Brain microvascular endothelial cell (primary cell): Measurements from ENCODE around the gene RERE.
"Not testable (repeated sequence)": the region's sequence is repeated elsewhere in the genome, so short reads cannot be mapped to it uniquely, and the experiment has no call there.

Experiments
- DNase-seq: peaks from one replicate; pipeline ENCODE4 v3.0.0-alpha.2; 2020
- H3K27ac ChIP-seq: fragments of 250-450 bp; sonication (Bioruptor Pico); 2 replicates; pipeline ENCODE4 v1.5.1; 2020; ENCODE audit warnings: mild to moderate bottlenecking, moderate library complexity
- H3K27me3 ChIP-seq: fragments of 250-450 bp; sonication (Bioruptor Pico); replicated peaks from 2 replicates; pipeline ENCODE4 v1.5.1; 2020; ENCODE audit warnings: mild to moderate bottlenecking
- H3K36me3 ChIP-seq: fragments of 250-450 bp; sonication (Bioruptor Pico); replicated peaks from 2 replicates; pipeline ENCODE4 v1.5.1; 2020; ENCODE audit warnings: mild to moderate bottlenecking
- H3K4me3 ChIP-seq: 2 replicates; pipeline ENCODE4 v1.5.1; 2011; ENCODE audit warnings: low read depth, mild to moderate bottlenecking, control low read depth, low read length, moderate library complexity
- in situ Hi-C: cut with HindIII; loops from 2 replicates; pipeline ENCODE4 v1.10.0; 2017; ENCODE audit warnings: low sequenced_read_pairs, low pct_ligation_motif_present
- TF ChIP-seq, protein P1 (sequence below): IDR thresholded peaks from 2 replicates; pipeline ENCODE4 v1.5.1; 2011; ENCODE audit warnings: low read depth, mild to moderate bottlenecking, moderate library complexity, low read length, control low read depth, inconsistent platforms; ENCODE audit errors: missing control alignments

The RERE gene

DNA sequence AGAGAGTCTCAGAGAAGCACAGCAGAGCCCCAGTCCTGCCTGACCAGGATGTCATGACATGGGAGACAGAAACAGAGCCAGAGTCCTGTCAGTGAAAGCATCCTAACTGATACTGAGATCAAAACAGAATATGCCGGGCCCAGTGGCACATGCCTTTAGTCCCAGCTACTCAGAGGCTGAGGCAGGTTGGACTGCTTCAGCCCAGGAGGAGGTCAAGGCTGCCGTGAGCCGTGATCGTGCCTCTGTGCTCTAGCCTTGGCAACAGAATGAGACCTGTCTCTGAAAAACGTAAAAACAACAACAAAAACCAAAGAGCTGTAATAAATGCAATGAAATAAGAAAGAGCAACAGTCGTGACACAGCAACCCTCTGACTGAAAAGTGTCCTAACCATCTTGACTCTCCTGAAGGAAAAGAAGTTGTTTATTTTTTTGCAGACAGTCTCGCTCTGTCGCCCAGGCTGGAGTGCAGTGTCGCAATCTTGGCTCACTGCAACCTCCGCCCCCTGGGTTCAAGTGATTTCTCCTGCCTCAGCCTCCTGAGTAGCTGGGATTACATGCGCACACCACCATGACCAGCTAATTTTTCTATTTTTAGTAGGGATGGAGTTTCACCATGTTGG lies 310.3 kb downstream of the RERE start:
- in situ Hi-C loops = no loop called here
- no peak overlapping the region for H3K27ac ChIP-seq
- DNase-seq = no peak
- TF ChIP-seq, protein P1, sequence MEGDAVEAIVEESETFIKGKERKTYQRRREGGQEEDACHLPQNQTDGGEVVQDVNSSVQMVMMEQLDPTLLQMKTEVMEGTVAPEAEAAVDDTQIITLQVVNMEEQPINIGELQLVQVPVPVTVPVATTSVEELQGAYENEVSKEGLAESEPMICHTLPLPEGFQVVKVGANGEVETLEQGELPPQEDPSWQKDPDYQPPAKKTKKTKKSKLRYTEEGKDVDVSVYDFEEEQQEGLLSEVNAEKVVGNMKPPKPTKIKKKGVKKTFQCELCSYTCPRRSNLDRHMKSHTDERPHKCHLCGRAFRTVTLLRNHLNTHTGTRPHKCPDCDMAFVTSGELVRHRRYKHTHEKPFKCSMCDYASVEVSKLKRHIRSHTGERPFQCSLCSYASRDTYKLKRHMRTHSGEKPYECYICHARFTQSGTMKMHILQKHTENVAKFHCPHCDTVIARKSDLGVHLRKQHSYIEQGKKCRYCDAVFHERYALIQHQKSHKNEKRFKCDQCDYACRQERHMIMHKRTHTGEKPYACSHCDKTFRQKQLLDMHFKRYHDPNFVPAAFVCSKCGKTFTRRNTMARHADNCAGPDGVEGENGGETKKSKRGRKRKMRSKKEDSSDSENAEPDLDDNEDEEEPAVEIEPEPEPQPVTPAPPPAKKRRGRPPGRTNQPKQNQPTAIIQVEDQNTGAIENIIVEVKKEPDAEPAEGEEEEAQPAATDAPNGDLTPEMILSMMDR = no peak
- no peaks in the 10 kb centered on the region for H3K36me3 ChIP-seq
- H3K27me3 ChIP-seq = no peaks in the 10 kb centered on the region
- no peak overlapping the region for H3K4me3 ChIP-seq

DNA sequence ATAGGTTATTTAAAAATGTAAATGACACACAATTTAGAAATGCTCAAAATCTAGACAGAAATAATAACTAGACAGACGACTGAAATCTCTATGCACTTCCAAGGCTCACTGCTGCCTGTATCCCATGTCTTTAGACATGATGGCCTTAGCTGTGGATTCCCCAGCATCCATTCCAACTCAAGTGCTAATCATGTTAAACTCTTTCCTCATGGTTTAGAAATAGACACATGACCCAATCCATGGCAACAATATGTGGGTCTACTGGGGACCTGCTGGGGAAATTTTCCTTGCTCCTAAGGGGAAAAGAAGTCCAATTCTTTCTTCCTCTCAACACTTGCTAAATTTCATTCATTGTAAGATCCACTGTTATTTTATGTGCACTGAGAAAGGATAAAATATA lies 311.0 kb downstream of the RERE start:
- DNase-seq = no peak
- Histone ChIP-seq H3K27ac (no peak overlapping the region), H3K4me3 (no peak overlapping the region), H3K36me3 (no peaks in the 10 kb centered on the region), H3K27me3 (no peaks in the 10 kb centered on the region)
- in situ Hi-C loops = no loop called here
- TF ChIP-seq, protein P1 = no peak

DNA sequence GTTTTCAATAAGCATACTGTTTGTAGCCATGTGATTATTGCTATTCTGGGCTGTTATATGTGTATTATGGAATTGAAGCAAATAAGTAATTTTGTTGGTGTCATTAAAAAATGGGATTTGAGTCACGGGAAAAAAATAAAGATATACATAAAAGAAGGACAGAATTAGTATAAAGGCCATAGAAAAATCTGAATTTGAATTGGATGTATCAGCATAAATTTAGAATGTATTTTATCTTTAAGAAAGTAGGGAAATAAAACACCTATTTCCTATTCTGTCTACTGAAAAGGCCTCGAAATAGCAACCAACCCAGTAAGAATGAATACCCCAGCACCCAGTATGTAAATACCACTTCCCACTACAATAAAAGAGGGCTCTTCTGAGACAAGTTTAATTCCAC lies 313.6 kb downstream of the RERE start:
- H3K36me3 ChIP-seq = no peaks in the 10 kb centered on the region
- no peak for DNase-seq
- H3K4me3 ChIP-seq = no peak overlapping the region
- in situ Hi-C loops = no loop called here
- H3K27ac ChIP-seq = no peak overlapping the region
- TF ChIP-seq, protein P1 = no peak
- no peaks in the 10 kb centered on the region for H3K27me3 ChIP-seq

DNA sequence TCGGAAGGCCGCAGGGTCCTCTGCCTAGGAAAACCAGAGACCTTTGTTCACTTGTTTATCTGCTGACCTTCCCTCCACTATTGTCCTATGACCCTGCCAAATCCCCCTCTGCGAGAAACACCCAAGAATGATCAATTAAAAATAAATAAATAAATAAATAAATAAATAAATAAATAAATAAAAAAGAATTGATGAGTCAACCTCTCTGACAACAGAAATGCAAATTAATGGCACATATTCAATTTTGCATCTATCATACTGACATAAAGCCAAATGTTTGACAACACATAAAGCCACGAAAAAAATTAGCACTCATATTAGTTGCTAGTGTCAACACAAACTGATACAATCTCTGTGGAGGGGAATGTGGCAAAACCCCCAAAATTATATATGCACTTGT lies 314.5 kb downstream of the RERE start:
- in situ Hi-C loops, H3K4me3 ChIP-seq, DNase-seq, H3K27ac ChIP-seq, H3K36me3 ChIP-seq, H3K27me3 ChIP-seq: not testable (repeated sequence)

DNA sequence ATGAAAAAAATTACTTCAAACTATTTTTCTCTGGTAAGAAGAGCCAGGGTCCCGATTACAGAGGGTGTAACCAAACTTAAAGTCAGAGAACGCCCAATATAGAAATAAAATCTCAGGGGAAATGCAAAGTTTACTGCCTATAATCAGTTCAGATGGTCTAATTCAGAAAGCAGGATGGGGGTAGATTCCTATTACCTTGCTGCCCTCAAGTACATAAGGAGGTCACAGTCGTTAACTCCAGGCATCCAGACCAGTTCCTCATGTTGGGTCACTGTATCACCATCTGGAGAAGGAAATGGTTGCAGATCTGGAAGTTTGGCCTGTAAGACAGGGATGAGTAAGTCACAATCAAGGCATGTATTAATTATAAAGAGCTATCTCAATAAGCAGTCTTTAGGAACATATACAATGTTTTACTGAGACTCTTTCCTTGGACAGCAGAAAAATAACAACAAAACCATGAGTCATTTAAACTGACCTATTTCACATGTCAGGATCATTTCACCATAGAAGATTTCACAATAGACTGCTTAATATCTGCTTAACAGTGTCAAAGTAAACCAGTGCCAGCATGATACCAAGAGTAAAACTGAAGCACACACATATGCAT lies 320.1 kb downstream of the RERE start:
- peaks cover 6% of the 10 kb centered on the region for H3K36me3 ChIP-seq
- H3K27me3 ChIP-seq = no peaks in the 10 kb centered on the region
- no peak overlapping the region for H3K4me3 ChIP-seq
- H3K27ac ChIP-seq = no peak overlapping the region
- in situ Hi-C loops = no loop called here
- no peak for DNase-seq
- TF ChIP-seq, protein P1 = no peak

DNA sequence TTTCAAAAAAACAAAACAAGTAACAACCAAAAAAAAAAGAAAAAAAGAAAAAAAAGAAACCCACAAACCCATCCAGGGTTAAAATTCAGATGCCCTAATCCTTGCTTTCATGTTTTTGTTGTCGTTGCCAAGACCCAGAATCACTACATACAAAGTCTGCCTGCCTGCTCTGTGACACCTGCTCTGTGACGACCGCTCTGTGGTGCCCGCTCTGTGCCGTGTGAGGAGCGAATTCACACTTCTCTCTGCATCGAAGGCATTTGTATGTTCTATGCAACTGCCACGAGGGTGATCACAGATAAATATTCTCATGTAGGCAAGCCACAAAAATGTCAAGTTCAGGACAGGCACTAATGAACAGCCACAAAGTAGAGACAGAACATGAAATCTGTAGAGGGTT lies 321.0 kb downstream of the RERE start:
- Histone ChIP-seq H3K4me3 (no peak overlapping the region), H3K27ac (no peak overlapping the region), H3K27me3 (no peaks in the 10 kb centered on the region), H3K36me3 (peaks cover 6% of the 10 kb centered on the region)
- TF ChIP-seq, protein P1 = no peak
- in situ Hi-C loops = no loop called here
- DNase-seq = no peak
